Naive B cell (primary cell): ENCODE data around the gene PGLYRP2. TPM values are rescaled to one million over a fixed set of nuclear protein-coding genes. Genes with fewer than 3 reads are reported as not detected.
A peak's percentile ranks its signal among the peaks of the same experiment; 100 is the strongest.
"Not testable (repeated sequence)": the region's sequence is repeated elsewhere in the genome, so short reads cannot be mapped to it uniquely, and the experiment has no call there.

Source experiments
- ATAC-seq, 2 donors: fragments of 150-1000 bp; cut with Tn5 transposase; 2 replicates each; pipeline ENCODE4 v1.10.0; 2021; ENCODE audit warnings: low read depth in 2 of 2, mild to moderate bottlenecking in 2 of 2, moderate library complexity in 2 of 2
- DNase-seq: peaks from one replicate; pipeline ENCODE4 v3.0.0; 2022
- H3K27ac Mint-ChIP-seq, 6 donors: one replicate each; pipeline ENCODE4 v1.8.0; 2020 to 2022; ENCODE audit warnings: mild to moderate bottlenecking in 6 of 6, mixed read lengths in 6 of 6, moderate library complexity in 5 of 6, inconsistent platforms in 2 of 6
- H3K27me3 Mint-ChIP-seq, 3 donors: one replicate each; pipeline ENCODE4 v1.8.0; 2021 to 2022; ENCODE audit warnings: mixed read lengths in 3 of 3, mild to moderate bottlenecking in 1 of 3
- H3K36me3 Mint-ChIP-seq, 2 donors: one replicate each; pipeline ENCODE4 v1.8.0; 2020 to 2022; ENCODE audit warnings: mixed read lengths in 2 of 2, inconsistent platforms in 1 of 2, mild to moderate bottlenecking in 1 of 2
- H3K4me1 Mint-ChIP-seq, 3 donors: one replicate each; pipeline ENCODE4 v1.8.0; 2020 to 2022; ENCODE audit warnings: mixed read lengths in 3 of 3, inconsistent platforms in 1 of 3, mild to moderate bottlenecking in 1 of 3, moderate library complexity in 1 of 3
- H3K4me3 Mint-ChIP-seq, 8 donors: one replicate each; pipeline ENCODE4 v1.8.0; 2020 to 2022; ENCODE audit warnings: mild to moderate bottlenecking in 8 of 8, mixed read lengths in 8 of 8, moderate library complexity in 8 of 8, inconsistent platforms in 2 of 8
- H3K9me3 Mint-ChIP-seq, 7 donors: one replicate each; pipeline ENCODE4 v1.8.0; 2020 to 2022; ENCODE audit warnings: mixed read lengths in 7 of 7, mild to moderate bottlenecking in 5 of 7, inconsistent platforms in 2 of 7, moderate library complexity in 1 of 7
- polyA plus RNA-seq, 6 donors: library from polyadenylated mRNA; unstranded; fragments of 300-500 nt; fragmentation: Illumina TruSeq; gene quantifications; one replicate each; pipeline ENCODE4 v1.2.3, GENCODE V29; 2021; ENCODE audit warnings: low read depth in 6 of 6

PGLYRP2 gene
- polyA plus RNA-seq, 6 donors from 2014 or later, result not detected

- H3K36me3 Mint-ChIP-seq, result peaks cover 0 to 11% of the 10 kb centered on the region in 2 donors
- peaks cover 26 to 68% (median 67%) of the 10 kb centered on the region in 3 donors for H3K27me3 Mint-ChIP-seq
- H3K27ac Mint-ChIP-seq, result peak overlapping the region in 1 of 6 donors; percentile 22
- no peak for DNase-seq
- H3K9me3 Mint-ChIP-seq, result peaks cover 0 to 7% (median 4%) of the 10 kb centered on the region in 7 donors
- peaks cover 4 to 14% (median 13%) of the 10 kb centered on the region in 3 donors for H3K4me1 Mint-ChIP-seq
- H3K4me3 Mint-ChIP-seq, result peak overlapping the region in 2 of 8 donors; percentile 47 to 62
- ATAC-seq, result no peak
These were observed 28.1 kb upstream of the PGLYRP2 start for GRCh38 chr19:15507068-15508034.

- no peak for ATAC-seq
- H3K4me1 Mint-ChIP-seq, result peaks cover 4 to 14% (median 13%) of the 10 kb centered on the region in 3 donors
- no peak overlapping the region for H3K27ac Mint-ChIP-seq
- DNase-seq, result no peak
- peaks cover 0 to 11% of the 10 kb centered on the region in 2 donors for H3K36me3 Mint-ChIP-seq
- H3K9me3 Mint-ChIP-seq, result peaks cover 0 to 7% (median 4%) of the 10 kb centered on the region in 7 donors
- peaks cover 26 to 65% (median 62%) of the 10 kb centered on the region in 3 donors for H3K27me3 Mint-ChIP-seq
- no peak overlapping the region for H3K4me3 Mint-ChIP-seq
These were observed 26.8 kb upstream of the PGLYRP2 start for GRCh38 chr19:15506074-15506571.

- no peak overlapping the region for H3K4me3 Mint-ChIP-seq
- H3K9me3 Mint-ChIP-seq, result peaks cover 0 to 16% (median 6%) of the 10 kb centered on the region in 7 donors
- ATAC-seq (no peak), DNase-seq (no peak)
- H3K4me1 Mint-ChIP-seq, result no peaks in the 10 kb centered on the region
- no peak overlapping the region for H3K27ac Mint-ChIP-seq
- H3K27me3 Mint-ChIP-seq, result peaks cover 12 to 62% (median 58%) of the 10 kb centered on the region in 3 donors
- peaks cover 0 to 11% of the 10 kb centered on the region in 2 donors for H3K36me3 Mint-ChIP-seq
These were observed 23.0 kb upstream of the PGLYRP2 start for GRCh38 chr19:15502264-15502663.

GRCh38 chr19:15501596-15501995 is 22.3 kb upstream of the PGLYRP2 start:
- H3K27me3 Mint-ChIP-seq, result peaks cover 8 to 56% (median 52%) of the 10 kb centered on the region in 3 donors
- DNase-seq (no peak), ATAC-seq (no peak)
- H3K4me1 Mint-ChIP-seq, result no peaks in the 10 kb centered on the region
- no peak overlapping the region for H3K27ac Mint-ChIP-seq
- peaks cover 0 to 16% (median 6%) of the 10 kb centered on the region in 7 donors for H3K9me3 Mint-ChIP-seq
- H3K4me3 Mint-ChIP-seq, result no peak overlapping the region
- H3K36me3 Mint-ChIP-seq, result peaks cover 0 to 11% of the 10 kb centered on the region in 2 donors

- peak overlapping the region in 1 of 6 donors; percentile 20 for H3K27ac Mint-ChIP-seq
These were observed 19.6 kb upstream of the PGLYRP2 start for GRCh38 chr19:15498910-15499309.

GRCh38 chr19:15498156-15498858 is 19.0 kb upstream of the PGLYRP2 start:
- H3K9me3 Mint-ChIP-seq, result peaks cover 0 to 9% (median 2%) of the 10 kb centered on the region in 7 donors
- DNase-seq (no peak), ATAC-seq (no peak)
- H3K36me3 Mint-ChIP-seq, result no peaks in the 10 kb centered on the region
- no peak overlapping the region for H3K27ac Mint-ChIP-seq
- H3K4me3 Mint-ChIP-seq, result no peak overlapping the region
- H3K4me1 Mint-ChIP-seq, result no peaks in the 10 kb centered on the region
- peaks cover 11 to 34% (median 33%) of the 10 kb centered on the region in 3 donors for H3K27me3 Mint-ChIP-seq

More at GRCh38 chr19:15498910-15499309, 19.6 kb upstream of the PGLYRP2 start:
- H3K27me3 Mint-ChIP-seq, result peaks cover 9 to 34% (median 33%) of the 10 kb centered on the region in 3 donors
- no peak overlapping the region for H3K4me3 Mint-ChIP-seq
- no peaks in the 10 kb centered on the region for H3K4me1 Mint-ChIP-seq
- no peak for ATAC-seq
- peaks cover 0 to 9% (median 2%) of the 10 kb centered on the region in 7 donors for H3K9me3 Mint-ChIP-seq
- no peak for DNase-seq
- H3K36me3 Mint-ChIP-seq, result no peaks in the 10 kb centered on the region

GRCh38 chr19:15495151-15495550 is 15.8 kb upstream of the PGLYRP2 start:
- Mint-ChIP-seq H3K27ac (no peak overlapping the region), H3K36me3 (no peaks in the 10 kb centered on the region), H3K9me3 (peaks cover 0 to 8% (median 2%) of the 10 kb centered on the region in 7 donors), H3K4me1 (no peaks in the 10 kb centered on the region), H3K27me3 (peaks cover 18 to 29% (median 25%) of the 10 kb centered on the region in 3 donors), H3K4me3 (no peak overlapping the region)
- no peak for DNase-seq
- no peak for ATAC-seq

- Mint-ChIP-seq H3K9me3 (peaks cover 0 to 14% (median 4%) of the 10 kb centered on the region in 7 donors), H3K4me3 (no peak overlapping the region), H3K27ac (peak overlapping the region in 1 of 6 donors; percentile 59), H3K4me1 (no peaks in the 10 kb centered on the region), H3K36me3 (no peaks in the 10 kb centered on the region), H3K27me3 (peaks cover 6 to 9% (median 6%) of the 10 kb centered on the region in 3 donors)
- ATAC-seq (no peak), DNase-seq (no peak)
These were observed 9.4 kb upstream of the PGLYRP2 start for GRCh38 chr19:15488489-15489226.

GRCh38 chr19:15487038-15487437 is 7.7 kb upstream of the PGLYRP2 start:
- no peak for DNase-seq
- H3K4me3 Mint-ChIP-seq, result no peak overlapping the region
- no peaks in the 10 kb centered on the region for H3K4me1 Mint-ChIP-seq
- H3K36me3 Mint-ChIP-seq, result no peaks in the 10 kb centered on the region
- H3K27me3 Mint-ChIP-seq, result no peaks in the 10 kb centered on the region
- no peak for ATAC-seq
- peaks cover 0 to 10% (median 4%) of the 10 kb centered on the region in 7 donors for H3K9me3 Mint-ChIP-seq
- H3K27ac Mint-ChIP-seq, result no peak overlapping the region

GRCh38 chr19:15485768-15486167 is 6.5 kb upstream of the PGLYRP2 start:
- DNase-seq, H3K27ac Mint-ChIP-seq, ATAC-seq, H3K9me3 Mint-ChIP-seq, H3K27me3 Mint-ChIP-seq, H3K4me1 Mint-ChIP-seq, H3K4me3 Mint-ChIP-seq, H3K36me3 Mint-ChIP-seq: not testable (repeated sequence)

- not testable (repeated sequence) for H3K9me3 Mint-ChIP-seq, H3K4me1 Mint-ChIP-seq, H3K4me3 Mint-ChIP-seq, H3K36me3 Mint-ChIP-seq, DNase-seq, H3K27me3 Mint-ChIP-seq, ATAC-seq, H3K27ac Mint-ChIP-seq
These were observed 1.7 kb upstream of the PGLYRP2 start for GRCh38 chr19:15480996-15481395.

- Mint-ChIP-seq H3K27ac (no peak overlapping the region), H3K4me1 (peaks cover 0 to 3% (median 0%) of the 10 kb centered on the region in 3 donors)
- no peak for ATAC-seq
These were observed 3.0 kb downstream of the PGLYRP2 start for GRCh38 chr19:15476325-15476724.

More at GRCh38 chr19:15476325-15476724, 3.0 kb downstream of the PGLYRP2 start:
- Mint-ChIP-seq H3K4me3 (no peak overlapping the region), H3K27me3 (peaks cover 0 to 7% (median 5%) of the 10 kb centered on the region in 3 donors), H3K36me3 (no peaks in the 10 kb centered on the region), H3K9me3 (peaks cover 0 to 3% (median 0%) of the 10 kb centered on the region in 7 donors)
- no peak for DNase-seq
